Glutamatergic neuron (in vitro differentiated cells): ENCODE results near the gene PLEKHM1. TPM values are rescaled to one million over a fixed set of nuclear protein-coding genes. Genes with fewer than 3 reads are reported as not detected.

Experiments used
- DNase-seq: peaks from one replicate; pipeline ENCODE4 v3.0.0; 2022
- H3K27ac Mint-ChIP-seq: one replicate; pipeline ENCODE4 v1.8.0; 2020; ENCODE audit warnings: mild to moderate bottlenecking, mixed read lengths, inconsistent platforms; ENCODE audit not compliant: unreplicated experiment
- H3K27me3 Mint-ChIP-seq: one replicate; pipeline ENCODE4 v1.8.0; 2020; ENCODE audit warnings: mild to moderate bottlenecking, moderate library complexity, mixed read lengths, inconsistent platforms; ENCODE audit not compliant: unreplicated experiment
- H3K36me3 Mint-ChIP-seq: one replicate; pipeline ENCODE4 v1.8.0; 2020; ENCODE audit warnings: mild to moderate bottlenecking, mixed read lengths, inconsistent platforms; ENCODE audit not compliant: unreplicated experiment
- H3K4me1 Mint-ChIP-seq: one replicate; pipeline ENCODE4 v1.8.0; 2020; ENCODE audit warnings: mild to moderate bottlenecking, low read depth, mixed read lengths, inconsistent platforms; ENCODE audit not compliant: unreplicated experiment
- H3K4me3 Mint-ChIP-seq: one replicate; pipeline ENCODE4 v1.8.0; 2020; ENCODE audit warnings: mild to moderate bottlenecking, mixed read lengths, inconsistent platforms; ENCODE audit not compliant: unreplicated experiment
- H3K9me3 Mint-ChIP-seq: one replicate; pipeline ENCODE4 v1.8.0; 2020; ENCODE audit warnings: mild to moderate bottlenecking, moderate library complexity, mixed read lengths, inconsistent platforms; ENCODE audit not compliant: unreplicated experiment
- CTCF ChIP-seq: fragments of 200-600 bp; sonication (generic); IDR thresholded peaks from one replicate; pipeline ENCODE4 v1.5.0; 2021; ENCODE audit not compliant: partially characterized antibody, unreplicated experiment
- total RNA-seq: library from RNA; stranded (reverse); fragmentation: NEBNext Ultra II Directional; extraction: Animal tissue kit (Norgen Biotek cat#: 25700); gene quantifications from one replicate; pipeline ENCODE4 v1.2.1, GENCODE V29; 2021; ENCODE audit not compliant: unreplicated experiment

The PLEKHM1 gene
- total RNA-seq, 1 donor from 2014 or later, result 59.5 TPM

- DNase-seq, result no peak
- peaks cover 4% of the 10 kb centered on the region for H3K36me3 Mint-ChIP-seq
- H3K27ac Mint-ChIP-seq, result no peak overlapping the region
- peaks cover 9% of the 10 kb centered on the region for H3K4me1 Mint-ChIP-seq
- H3K4me3 Mint-ChIP-seq, result no peak overlapping the region
- no peak for TF ChIP-seq CTCF
- peaks cover 7% of the 10 kb centered on the region for H3K9me3 Mint-ChIP-seq
- peaks cover 25% of the 10 kb centered on the region for H3K27me3 Mint-ChIP-seq
Measured at GRCh38 chr17:45425125-45425983, 65.2 kb downstream of the PLEKHM1 start.

- no peak for DNase-seq
- Mint-ChIP-seq H3K9me3 (peaks cover 6% of the 10 kb centered on the region), H3K4me1 (peaks cover 8% of the 10 kb centered on the region), H3K36me3 (peaks cover 4% of the 10 kb centered on the region), H3K4me3 (no peak overlapping the region), H3K27ac (no peak overlapping the region), H3K27me3 (peaks cover 24% of the 10 kb centered on the region)
- no peak for TF ChIP-seq CTCF
Measured at GRCh38 chr17:45424769-45425124, 65.8 kb downstream of the PLEKHM1 start.

GRCh38 chr17:45423975-45424335, 66.6 kb downstream of the PLEKHM1 start:
- no peak overlapping the region for H3K4me3 Mint-ChIP-seq

GRCh38 chr17:45423304-45423974, 67.1 kb downstream of the PLEKHM1 start:
- Mint-ChIP-seq H3K27me3 (peaks cover 15% of the 10 kb centered on the region), H3K9me3 (peaks cover 4% of the 10 kb centered on the region), H3K4me1 (peaks cover 3% of the 10 kb centered on the region), H3K36me3 (peaks cover 4% of the 10 kb centered on the region), H3K27ac (no peak overlapping the region), H3K4me3 (no peak overlapping the region)
- DNase-seq, result no peak
- no peak for TF ChIP-seq CTCF

More at GRCh38 chr17:45423975-45424335, 66.6 kb downstream of the PLEKHM1 start:
- TF ChIP-seq CTCF, result no peak
- Mint-ChIP-seq H3K36me3 (peaks cover 4% of the 10 kb centered on the region), H3K4me1 (peaks cover 8% of the 10 kb centered on the region), H3K27me3 (peaks cover 20% of the 10 kb centered on the region), H3K9me3 (peaks cover 4% of the 10 kb centered on the region), H3K27ac (no peak overlapping the region)
- DNase-seq, result no peak
